ENCODE data around the gene CNN2.

CNN2 gene

GRCh38 chr19:1053176-1054101 is 27.0 kb downstream of the CNN2 start:
- DNase-seq: no peak

DNA sequence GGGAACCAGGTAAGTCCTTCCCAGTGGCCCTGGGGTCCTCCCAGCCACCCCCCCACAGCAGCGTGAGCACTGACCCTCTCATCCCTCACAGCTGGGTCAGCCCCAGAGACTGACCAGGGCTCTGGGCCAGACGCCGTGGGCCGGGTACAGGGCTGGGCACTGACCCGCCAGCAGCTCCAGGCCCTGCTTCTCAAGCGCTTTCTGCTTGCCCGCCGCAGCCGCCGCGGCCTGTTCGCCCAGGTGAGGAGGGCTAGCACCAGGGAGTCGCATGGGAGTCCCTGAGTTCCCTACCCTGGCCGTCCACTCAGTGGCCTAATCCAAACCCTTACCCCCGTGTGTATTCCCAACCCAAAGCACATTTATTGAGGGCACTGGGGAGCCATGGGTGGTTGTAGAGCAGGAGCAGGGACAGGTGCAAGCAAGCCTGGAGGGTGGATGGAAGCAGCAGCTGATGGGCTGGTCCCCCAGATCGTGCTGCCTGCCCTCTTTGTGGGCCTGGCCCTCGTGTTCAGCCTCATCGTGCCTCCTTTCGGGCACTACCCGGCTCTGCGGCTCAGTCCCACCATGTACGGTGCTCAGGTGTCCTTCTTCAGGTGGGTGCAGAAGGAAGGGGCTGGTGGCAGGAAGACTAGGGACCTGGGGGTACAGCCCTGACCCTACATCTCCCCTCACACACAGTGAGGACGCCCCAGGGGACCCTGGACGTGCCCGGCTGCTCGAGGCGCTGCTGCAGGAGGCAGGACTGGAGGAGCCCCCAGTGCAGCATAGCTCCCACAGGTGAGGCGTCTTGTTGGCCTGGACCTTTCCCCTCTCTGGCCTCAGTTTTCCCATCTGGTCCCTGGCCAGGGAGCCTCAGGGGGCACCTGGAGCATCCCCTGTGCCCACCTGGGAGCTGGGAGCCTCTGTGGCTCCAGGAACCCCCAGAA is 28.0 kb downstream of the CNN2 start:
- DNase-seq: no peak

GRCh38 chr19:1055028-1055425 is 28.6 kb downstream of the CNN2 start:
- DNase-seq: no peak

DNA sequence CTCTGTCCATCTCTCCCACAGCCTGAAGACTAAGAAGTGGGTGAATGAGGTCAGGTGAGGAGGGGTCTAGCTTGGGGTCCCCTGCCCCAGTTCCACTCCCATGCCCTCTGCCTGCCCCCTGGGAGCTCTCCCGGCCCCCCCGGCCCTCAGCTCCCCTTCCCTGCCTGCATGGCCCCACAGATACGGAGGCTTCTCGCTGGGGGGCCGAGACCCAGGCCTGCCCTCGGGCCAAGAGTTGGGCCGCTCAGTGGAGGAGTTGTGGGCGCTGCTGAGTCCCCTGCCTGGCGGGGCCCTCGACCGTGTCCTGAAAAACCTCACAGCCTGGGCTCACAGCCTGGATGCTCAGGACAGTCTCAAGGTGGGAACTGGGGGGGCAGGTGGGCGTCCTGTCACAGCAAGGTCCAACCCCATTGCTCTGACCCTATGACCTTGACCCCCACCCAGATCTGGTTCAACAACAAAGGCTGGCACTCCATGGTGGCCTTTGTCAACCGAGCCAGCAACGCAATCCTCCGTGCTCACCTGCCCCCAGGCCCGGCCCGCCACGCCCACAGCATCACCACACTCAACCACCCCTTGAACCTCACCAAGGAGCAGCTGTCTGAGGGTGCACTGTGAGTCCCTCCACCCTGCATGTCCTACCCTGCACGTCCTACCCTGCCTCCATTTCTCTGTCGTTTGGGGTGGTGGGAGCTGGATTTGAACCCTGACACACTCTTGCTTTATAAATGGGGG is 29.6 kb downstream of the CNN2 start:
- DNase-seq: no peak

DNA sequence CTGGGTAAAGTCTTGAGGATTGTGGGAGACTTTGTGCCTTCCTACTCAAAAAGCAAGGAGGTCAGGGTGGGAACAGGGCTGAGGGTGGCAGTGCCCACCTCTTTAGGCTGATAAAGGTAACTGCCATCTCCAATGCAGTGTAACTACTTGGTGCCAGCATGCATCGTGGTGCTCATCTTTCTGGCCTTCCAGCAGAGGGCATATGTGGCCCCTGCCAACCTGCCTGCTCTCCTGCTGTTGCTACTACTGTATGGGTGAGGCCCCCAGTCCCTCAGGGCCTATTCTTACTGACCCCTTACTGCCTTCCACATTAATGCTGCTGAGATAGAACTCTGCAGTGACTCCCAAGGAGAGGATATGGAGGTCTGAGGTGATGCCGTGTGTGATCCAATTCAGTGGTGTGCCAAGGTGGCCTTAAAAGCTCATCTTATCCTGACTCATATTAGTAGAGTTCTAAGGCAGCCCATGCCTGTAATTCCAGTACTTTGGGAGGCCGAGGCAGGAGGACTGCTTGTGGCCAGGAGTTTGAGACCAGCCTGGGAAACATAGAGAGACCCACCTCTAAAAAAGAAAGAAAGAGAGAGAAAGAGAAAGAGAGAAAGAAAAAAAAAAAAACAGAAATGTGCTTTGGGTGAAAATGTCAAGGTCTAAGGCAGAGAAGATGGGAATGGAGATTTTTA is 30.9 kb downstream of the CNN2 start:
- DNase-seq: no peak

DNA sequence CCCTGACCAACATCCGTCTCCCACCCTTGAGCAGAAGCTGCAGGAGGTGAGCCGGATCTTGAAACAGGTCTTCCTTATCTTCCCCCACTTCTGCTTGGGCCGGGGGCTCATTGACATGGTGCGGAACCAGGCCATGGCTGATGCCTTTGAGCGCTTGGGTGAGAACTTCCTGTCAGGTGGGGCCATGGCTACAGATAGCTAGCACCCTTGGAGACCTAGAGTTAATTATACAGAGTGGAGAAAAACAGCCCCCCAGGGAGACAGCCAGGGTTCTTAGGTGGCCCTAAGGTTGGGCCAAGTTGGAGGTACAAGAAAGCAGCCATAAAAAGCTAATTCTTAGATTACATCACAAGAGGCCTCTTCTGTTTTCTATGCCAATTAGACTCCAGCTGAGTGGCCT is 31.7 kb downstream of the CNN2 start:
- no peak for DNase-seq

DNA sequence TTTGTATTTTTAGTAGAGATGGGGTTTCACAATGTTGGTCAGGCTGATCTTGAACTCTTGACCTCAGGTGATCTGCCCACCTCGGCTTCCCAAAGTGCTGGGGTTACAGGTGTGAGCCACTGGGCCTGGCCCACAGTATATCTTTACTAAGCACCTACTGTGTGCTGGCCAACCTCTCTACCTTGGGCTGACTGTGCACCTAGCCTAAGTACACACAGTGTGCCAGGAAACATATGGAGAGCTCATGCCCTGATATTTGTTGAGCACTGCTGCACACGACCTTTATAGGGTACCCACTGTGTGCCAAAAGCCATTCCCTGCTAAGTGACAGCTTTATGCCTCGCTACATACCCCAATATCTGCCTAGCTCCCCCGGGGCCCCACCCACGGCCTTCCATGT is 34.3 kb downstream of the CNN2 start:
- DNase-seq: no peak

DNA sequence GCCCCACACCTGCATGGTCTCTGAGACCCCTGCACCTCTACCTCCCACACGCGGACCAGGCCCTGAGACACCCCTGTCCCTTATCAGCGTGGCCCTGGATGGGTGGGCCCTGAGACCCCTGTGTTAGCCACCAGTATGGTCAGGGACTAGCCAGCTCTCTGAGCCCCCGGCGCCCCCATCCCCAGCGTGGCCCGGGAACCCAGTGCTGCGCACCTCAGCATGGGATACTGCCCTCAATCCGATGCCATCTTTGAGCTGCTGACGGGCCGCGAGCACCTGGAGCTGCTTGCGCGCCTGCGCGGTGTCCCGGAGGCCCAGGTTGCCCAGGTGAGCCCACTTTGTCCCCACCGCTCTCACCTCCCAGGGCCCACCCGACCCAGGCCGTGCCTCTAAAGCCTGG is 35.6 kb downstream of the CNN2 start:
- DNase-seq: no peak

DNA sequence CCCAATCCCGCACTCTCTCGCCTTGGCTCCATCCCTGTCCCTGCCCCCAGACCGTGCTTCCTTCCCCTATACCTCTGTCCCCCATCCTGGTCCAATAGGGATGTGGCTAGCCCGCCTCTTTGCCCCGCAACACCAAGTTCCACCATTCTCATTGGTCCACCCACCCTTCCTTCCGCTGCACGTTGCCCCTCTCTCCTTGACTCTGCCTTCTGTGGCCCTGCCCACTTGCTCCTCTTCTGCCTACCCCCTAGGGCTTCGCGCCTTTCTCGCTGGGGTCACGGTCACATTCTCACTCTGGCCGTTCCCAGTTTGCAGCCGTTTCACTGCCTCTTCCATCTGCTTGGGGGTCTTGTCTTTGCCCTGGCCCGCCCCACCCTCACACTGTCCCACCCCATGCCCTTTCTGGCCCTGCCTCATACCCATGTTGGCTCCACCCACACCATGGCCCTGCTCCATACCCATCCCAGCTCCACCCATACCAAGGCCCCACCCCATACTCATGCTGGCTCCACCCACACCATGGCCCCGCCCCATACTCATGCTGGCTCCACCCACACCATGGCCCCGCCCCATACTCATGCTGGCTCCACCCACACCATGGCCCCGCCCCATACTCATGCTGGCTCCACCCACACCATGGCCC is 36.1 kb downstream of the CNN2 start:
- DNase-seq: no peak

- DNase-seq: no peak
These were observed 36.9 kb downstream of the CNN2 start for GRCh38 chr19:1063030-1063908.

GRCh38 chr19:1063909-1064660 is 37.7 kb downstream of the CNN2 start:
- DNase-seq: peak; percentile 39

- peak; percentile 42 for DNase-seq
These were observed 38.5 kb downstream of the CNN2 start for GRCh38 chr19:1064661-1065605.

- no peak for DNase-seq
These were observed 39.2 kb downstream of the CNN2 start for GRCh38 chr19:1065606-1066109.

GRCh38 chr19:1066251-1066747 is 39.9 kb downstream of the CNN2 start:
- DNase-seq: no peak

- no peak for DNase-seq
These were observed 40.4 kb downstream of the CNN2 start, which contains the start of gene ARHGAP45 for GRCh38 chr19:1066748-1067340. TSS of gene ARHGAP45 (plus strand) at chr19:1067167. CDS start at chr19:1067406, 239 bp downstream.

GRCh38 chr19:1067341-1067957 is 41.0 kb downstream of the CNN2 start:
- no peak for DNase-seq

All from NCI-H1105 (cell line).